RKO (cell line): ENCODE measurements around the gene OR6K6.

Source experiments
- DNase-seq: peaks from one replicate; pipeline ENCODE4 v3.0.0-alpha.2; 2016; ENCODE audit warnings: low spot score

OR6K6 gene

DNA sequence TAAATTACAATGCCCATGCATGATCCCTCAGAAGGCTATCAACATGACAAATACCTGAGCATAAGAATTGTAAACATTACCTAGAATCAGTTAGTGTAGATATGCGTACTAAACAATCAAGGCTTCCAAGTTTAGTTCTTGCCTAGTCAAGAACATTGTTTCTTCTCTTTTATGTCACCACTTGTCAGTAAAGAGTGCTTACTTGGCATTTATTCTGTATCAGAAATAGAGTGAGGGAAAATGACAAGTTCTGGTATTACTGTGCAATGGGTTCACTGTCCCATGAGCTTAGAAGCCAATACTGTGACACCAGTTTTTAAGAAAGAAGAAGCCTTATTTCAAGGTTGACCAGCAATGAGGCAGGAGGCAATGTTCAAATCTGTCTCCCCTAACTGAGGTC is 49.2 kb downstream of the OR6K6 start:
- DNase-seq: no peak
